GM21360 (cell line): ENCODE data around the gene TMEM178B.
"Not testable (repeated sequence)": the region's sequence is repeated elsewhere in the genome, so short reads cannot be mapped to it uniquely, and the experiment has no call there.

ENCODE experiments used
- ATAC-seq: cut with Tn5 transposase; IDR thresholded peaks from one replicate; pipeline ENCODE4 v1.9.1; 2021; ENCODE audit warnings: mild to moderate bottlenecking, moderate library complexity; ENCODE audit not compliant: unreplicated experiment

Gene TMEM178B

DNA sequence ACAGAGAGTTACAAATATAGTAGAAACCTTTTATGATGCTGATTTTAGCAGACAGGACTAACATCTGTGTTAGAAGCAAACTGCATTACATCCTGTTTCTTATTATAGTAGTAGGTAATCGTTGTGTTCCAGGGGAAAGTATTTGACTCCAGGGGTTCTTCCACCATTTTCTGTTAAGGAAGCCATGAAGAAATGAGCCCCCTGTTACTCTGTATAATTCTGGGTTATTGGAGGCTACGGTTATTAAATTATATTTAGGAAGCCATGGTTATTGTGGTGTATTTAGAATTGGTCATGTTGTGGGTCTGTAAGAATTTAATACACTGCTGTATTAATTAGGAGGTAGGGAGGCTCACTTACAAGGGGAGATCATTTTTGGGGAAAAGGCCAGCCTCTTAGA lies 301.6 kb downstream of the TMEM178B start:
- no peak for ATAC-seq

- no peak for ATAC-seq
Measured at GRCh38 chr7:141377906-141378305, 304.0 kb downstream of the TMEM178B start.

DNA sequence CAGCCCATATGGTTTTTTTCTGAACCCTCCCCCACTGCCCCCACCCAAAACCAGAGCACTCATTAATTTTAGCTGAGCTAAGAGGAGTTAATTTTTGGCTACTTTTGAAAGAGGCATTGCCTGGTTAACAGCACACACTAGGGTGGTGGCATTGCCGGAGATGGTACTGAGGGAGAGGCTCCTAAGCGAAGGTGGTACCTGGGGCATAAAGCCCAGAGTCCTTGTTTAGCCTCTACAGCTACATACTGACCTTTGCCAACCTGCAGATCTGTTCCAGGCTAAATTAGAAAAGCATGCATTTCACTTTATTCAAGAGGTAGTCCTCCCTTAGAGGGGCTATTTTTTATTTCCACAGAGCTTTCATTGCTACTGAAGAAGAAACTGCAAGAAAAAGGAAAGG lies 304.5 kb downstream of the TMEM178B start:
- ATAC-seq: no peak

- no peak for ATAC-seq
Measured at GRCh38 chr7:141381794-141382427, 308.0 kb downstream of the TMEM178B start.

GRCh38 chr7:141383356-141383755 lies 309.5 kb downstream of the TMEM178B start:
- ATAC-seq: not testable (repeated sequence)

DNA sequence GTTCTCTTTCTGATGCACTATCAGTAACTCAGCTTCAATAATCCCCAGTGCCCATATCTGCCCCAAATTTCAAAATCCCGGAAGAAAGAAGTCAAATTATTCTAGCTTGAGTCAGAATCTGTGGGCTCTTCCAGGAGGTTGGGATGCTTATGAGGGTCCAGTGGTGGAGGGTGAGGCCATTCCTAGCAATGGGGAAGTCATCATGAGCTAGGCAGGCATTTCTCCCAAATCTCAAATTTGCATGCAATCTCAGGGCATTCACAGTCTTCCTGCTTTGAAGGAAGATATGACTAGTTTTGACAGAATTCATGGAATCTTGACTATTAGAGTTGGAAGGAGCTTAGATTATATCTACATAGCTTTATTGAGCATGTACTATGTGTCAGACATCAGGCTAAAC lies 313.0 kb downstream of the TMEM178B start:
- no peak for ATAC-seq

DNA sequence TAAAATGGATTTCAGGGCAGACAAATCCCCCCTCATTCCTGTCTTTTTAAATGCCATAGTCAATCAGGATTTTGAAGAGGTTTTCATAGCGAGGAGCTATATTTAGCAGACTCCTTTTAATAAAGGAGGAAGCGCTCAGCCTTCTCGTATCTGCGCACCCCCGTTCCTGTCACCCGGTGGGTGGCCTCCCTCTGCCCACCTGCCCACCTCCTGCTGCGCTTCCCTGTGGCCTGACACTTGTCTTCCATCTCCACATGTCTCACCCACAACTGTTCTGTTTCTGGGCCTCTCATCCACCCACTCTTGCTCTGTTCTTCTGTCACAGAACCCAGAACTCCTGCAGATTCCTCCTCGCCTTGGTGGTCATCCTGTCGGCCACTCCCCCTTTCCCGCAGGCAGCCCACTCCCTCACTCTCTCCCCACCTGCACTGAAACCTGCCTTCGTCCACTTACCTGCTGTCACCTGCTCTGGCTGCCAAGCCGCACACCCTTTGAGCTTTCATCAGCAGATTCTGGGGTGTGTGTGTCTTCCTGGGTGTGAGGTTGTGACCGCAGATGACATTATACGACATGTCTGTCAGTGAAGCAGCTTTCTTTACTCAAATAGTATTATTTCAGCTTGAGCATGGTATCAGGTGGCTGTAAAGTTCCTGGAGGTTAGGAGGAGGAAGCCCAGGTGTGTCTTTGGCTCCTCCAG lies 313.8 kb downstream of the TMEM178B start:
- no peak for ATAC-seq

- no peak for ATAC-seq
Measured at GRCh38 chr7:141389140-141389796, 315.4 kb downstream of the TMEM178B start.

GRCh38 chr7:141390339-141390738 lies 316.5 kb downstream of the TMEM178B start:
- ATAC-seq: no peak

DNA sequence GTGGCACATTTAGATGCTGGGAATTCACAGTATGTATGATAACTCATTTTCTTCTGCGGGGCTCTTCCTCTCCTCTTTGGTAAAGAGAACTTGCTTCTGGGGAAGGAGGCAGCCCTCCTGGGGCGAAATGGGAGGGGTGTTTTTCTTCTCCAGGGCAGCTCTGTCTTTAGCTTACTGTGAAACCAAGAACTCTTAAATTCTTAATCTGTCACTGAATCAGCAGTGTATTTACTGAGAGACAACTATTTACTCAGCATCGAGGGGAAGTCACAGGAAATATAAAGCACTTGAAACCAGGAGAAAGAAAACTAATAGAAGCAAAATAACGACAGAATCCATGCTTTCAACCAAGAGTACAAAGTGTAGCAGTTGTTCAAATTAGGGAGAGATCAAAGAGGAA lies 319.2 kb downstream of the TMEM178B start:
- no peak for ATAC-seq

DNA sequence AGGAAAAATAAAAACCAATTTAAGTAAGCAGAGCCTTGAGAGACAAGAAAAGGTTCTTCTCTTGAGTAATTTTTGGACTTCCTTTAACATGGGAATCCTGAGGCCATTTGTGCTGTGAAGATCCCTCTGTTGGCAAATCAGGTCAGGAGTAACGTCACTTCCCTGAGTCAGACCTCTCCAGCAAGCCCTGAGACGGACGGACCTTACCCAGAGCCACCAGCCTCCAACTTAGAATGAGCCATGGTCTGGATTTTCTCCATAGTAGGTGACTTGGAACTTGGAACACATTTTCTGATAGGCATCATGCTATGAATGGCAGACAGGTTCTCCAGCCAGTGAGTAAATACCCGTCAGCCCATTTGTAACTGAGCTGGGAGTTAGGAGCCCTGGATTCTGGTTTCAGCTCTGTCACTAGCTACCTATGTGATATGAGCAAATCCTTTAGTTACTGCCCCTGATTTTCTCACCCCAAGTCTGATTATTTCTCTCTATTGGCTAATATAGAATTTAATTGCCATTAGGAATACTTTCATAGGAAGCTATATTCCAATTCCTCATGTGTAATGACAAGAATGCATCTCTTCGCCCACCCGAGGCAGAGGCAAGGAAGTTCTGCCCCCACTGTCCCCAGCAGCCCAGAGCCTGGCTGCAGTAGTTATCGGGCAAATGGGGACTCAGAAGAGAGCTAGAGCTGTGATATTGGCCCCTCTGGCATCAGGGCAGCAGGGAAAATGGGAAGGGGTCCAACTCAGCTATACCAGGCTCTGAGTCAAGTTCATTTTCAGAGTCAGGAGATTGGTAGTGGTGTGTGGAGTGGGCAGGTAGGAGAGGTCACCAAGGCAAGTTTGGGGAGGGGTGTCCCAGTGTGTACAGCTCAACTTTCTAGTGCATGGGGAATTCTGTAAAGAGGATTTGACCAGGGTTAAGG lies 323.6 kb downstream of the TMEM178B start:
- no peak for ATAC-seq

GRCh38 chr7:141400356-141400755 lies 326.5 kb downstream of the TMEM178B start:
- ATAC-seq: no peak

- ATAC-seq: no peak
Measured at GRCh38 chr7:141402277-141402996, 328.6 kb downstream of the TMEM178B start.

DNA sequence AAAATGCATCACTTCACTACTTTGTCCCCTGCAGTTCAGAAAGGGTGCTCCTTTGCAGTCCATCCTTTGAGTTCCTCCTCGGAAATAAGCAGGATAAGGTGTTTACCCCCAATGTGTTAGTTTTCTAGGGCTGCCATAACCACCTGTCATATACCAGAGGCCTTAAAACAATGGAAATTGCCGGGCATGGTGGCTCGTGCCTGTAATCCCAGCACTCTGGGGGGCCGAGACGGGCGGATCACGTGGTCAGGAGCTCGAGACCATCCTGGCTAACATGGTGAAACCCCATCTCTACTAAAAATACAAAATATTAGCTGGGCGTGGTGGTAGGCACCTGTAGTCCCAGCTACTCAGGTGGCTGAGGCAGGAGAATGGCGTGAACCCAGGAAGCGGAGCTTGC lies 330.0 kb downstream of the TMEM178B start:
- ATAC-seq: not testable (repeated sequence)

- ATAC-seq: no peak
Measured at GRCh38 chr7:141406347-141406746, 332.5 kb downstream of the TMEM178B start.

- no peak for ATAC-seq
Measured at GRCh38 chr7:141407893-141408292, 334.0 kb downstream of the TMEM178B start.

GRCh38 chr7:141408440-141408839 lies 334.6 kb downstream of the TMEM178B start:
- no peak for ATAC-seq

- no peak for ATAC-seq
Measured at GRCh38 chr7:141409219-141409618, 335.4 kb downstream of the TMEM178B start.

DNA sequence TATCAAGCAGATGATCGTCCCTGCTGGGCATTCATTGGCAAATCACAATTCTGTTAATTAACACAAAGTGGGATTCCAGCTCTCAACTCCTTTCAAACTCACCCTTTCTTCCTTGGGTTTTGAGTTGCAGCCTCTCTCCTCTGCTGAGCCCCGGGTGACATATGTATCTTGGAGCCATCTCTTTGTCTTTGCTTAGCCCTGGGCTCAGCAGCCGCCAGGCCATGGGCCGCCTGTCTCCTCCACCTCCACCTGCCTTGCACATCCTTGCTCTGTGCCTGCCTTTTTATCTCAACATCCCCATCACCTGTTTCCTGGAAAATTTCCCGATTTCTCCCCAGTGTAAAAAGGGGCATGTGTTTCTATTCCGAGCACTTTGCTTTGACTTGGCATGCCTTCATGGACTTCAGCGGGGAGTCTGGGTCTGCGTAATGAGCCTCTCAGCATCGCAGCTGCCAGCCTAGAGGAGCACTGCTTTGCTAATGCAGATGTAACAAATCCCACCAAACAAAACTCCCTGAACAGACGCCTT lies 336.0 kb downstream of the TMEM178B start:
- ATAC-seq: no peak

DNA sequence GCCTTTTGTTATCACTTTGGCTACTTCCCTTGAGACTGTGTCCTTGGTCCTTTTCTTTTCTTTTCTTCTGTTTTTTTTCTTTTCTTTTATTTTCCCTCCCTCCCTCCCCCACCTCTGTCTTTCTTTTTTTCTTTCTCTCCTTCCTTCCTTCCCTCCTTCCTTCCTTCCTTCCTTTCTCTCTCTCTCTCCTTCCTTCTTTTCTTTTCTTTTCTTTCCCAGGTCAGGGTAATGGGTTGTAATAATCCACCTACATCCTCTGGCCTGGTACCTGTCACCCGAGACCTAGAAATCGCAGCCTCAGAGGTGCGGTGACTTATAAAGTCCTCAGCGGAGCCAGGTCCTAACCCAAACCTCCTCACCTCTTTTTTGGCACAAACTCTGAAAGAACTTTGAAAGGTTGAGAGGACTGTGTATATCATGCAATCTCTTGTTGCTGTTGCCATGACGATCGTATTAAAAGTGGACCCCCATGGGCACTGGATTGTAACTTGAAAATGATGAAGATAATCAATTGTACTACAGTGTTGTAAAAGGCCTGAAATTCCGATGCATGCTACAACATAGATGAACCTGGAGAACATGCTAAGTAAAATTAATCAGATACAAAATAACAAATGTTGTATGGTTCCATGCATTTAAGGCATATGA lies 336.6 kb downstream of the TMEM178B start:
- ATAC-seq: no peak
